Endodermal cell (in vitro differentiated cells): ENCODE results near the gene ALDH8A1. TPM values are rescaled to one million over a fixed set of nuclear protein-coding genes. Genes with fewer than 3 reads are reported as not detected.

Experiments used
- DNase-seq: peaks from one replicate; pipeline ENCODE4 v3.0.0-alpha.2; 2017
- H3K27ac ChIP-seq: 2 replicates; pipeline ENCODE4 v1.5.1; 2013; ENCODE audit warnings: mild to moderate bottlenecking, low read depth, low read length, moderate library complexity
- H3K27me3 ChIP-seq: 2 replicates; pipeline ENCODE4 v1.6.1; 2013; ENCODE audit warnings: mild to moderate bottlenecking, low read length, moderate library complexity; ENCODE audit not compliant: insufficient read depth, control insufficient read depth, poor library complexity, severe bottlenecking
- H3K36me3 ChIP-seq: 2 replicates; pipeline ENCODE4 v1.7.0; 2013; ENCODE audit warnings: mild to moderate bottlenecking, low read length, moderate library complexity; ENCODE audit not compliant: control insufficient read depth, insufficient read depth
- H3K4me1 ChIP-seq: one replicate; pipeline ENCODE4 v1.7.0; 2013; ENCODE audit warnings: low read length; ENCODE audit not compliant: control insufficient read depth, insufficient read depth
- H3K4me3 ChIP-seq: 2 replicates; pipeline ENCODE4 v1.5.1; 2013; ENCODE audit warnings: mild to moderate bottlenecking, low read length, moderate library complexity
- H3K9ac ChIP-seq: 2 replicates; pipeline ENCODE4 v1.6.1; 2013; ENCODE audit warnings: mild to moderate bottlenecking, low read length, moderate library complexity; ENCODE audit not compliant: poor library complexity, severe bottlenecking; ENCODE audit errors: extremely low read depth
- H3K9me3 ChIP-seq: 2 replicates; pipeline ENCODE4 v1.6.1; 2013; ENCODE audit warnings: mild to moderate bottlenecking, low read length, moderate library complexity; ENCODE audit not compliant: control insufficient read depth
- H3K27ac Mint-ChIP-seq: 2 replicates; pipeline ENCODE4 v1.8.0; 2020; ENCODE audit warnings: mixed read lengths
- H3K27me3 Mint-ChIP-seq: 2 replicates; pipeline ENCODE4 v1.8.0; 2021; ENCODE audit warnings: mild to moderate bottlenecking, mixed read lengths; ENCODE audit not compliant: insufficient read depth
- H3K36me3 Mint-ChIP-seq: 2 replicates; pipeline ENCODE4 v1.8.0; 2020; ENCODE audit warnings: low read depth, mixed read lengths
- H3K4me1 Mint-ChIP-seq: 2 replicates; pipeline ENCODE4 v1.8.0; 2020; ENCODE audit warnings: mixed read lengths
- H3K4me3 Mint-ChIP-seq: 2 replicates; pipeline ENCODE4 v1.8.0; 2020; ENCODE audit warnings: mild to moderate bottlenecking, moderate library complexity, mixed read lengths
- H3K9me3 Mint-ChIP-seq: 2 replicates; pipeline ENCODE4 v1.8.0; 2020; ENCODE audit warnings: mild to moderate bottlenecking, mixed read lengths
- CTCF ChIP-seq: fragments of 200-600 bp; sonication (generic); conservative IDR thresholded peaks from 2 replicates; pipeline ENCODE4 v1.5.0; 2021; ENCODE audit warnings: antibody characterized with exemption, mild to moderate bottlenecking
- WGBS, 2 experiments: methylation state at CpG; one replicate each; pipeline versions ENCODE4 v1.1.5 to v1.1.7; 2013; ENCODE audit warnings: missing lambda C conversion rate in 2 of 2, mixed read lengths in 1 of 2; ENCODE audit not compliant: insufficient coverage in 1 of 2, insufficient read length in 1 of 2; 5-methylcytosine and 5-hydroxymethylcytosine counted together
- total RNA-seq, 2 donors: library from RNA; stranded (reverse); fragmentation: NEBNext Ultra II Directional in 1 of 2; extraction: Animal tissue kit (Norgen Biotek cat#: 25700) in 1 of 2; gene quantifications; 2 replicates in 1 of 2; 3 replicates in 1 of 2; pipeline ENCODE4 v1.2.1, GENCODE V29; 2021

Gene ALDH8A1
- total RNA-seq, 2 donors from 2014 or later: not detected

GRCh38 chr6:134982161-134982560 lies 32.3 kb upstream of the ALDH8A1 start:
- H3K9ac ChIP-seq: no peak overlapping the region
- 96 to 98% methylated on average over 2 to 3 of the region's 3 CpGs for WGBS, 2 experiments
- H3K36me3 Mint-ChIP-seq: peaks cover 30% of the 10 kb centered on the region
- H3K4me3 ChIP-seq: no peak overlapping the region
- H3K4me1 Mint-ChIP-seq: peaks cover 4% of the 10 kb centered on the region
- no peak overlapping the region for H3K4me3 Mint-ChIP-seq
- H3K27me3 Mint-ChIP-seq: no peaks in the 10 kb centered on the region
- no peak overlapping the region for H3K27ac ChIP-seq
- DNase-seq: no peak
- H3K9me3 Mint-ChIP-seq: no peaks in the 10 kb centered on the region
- H3K9me3 ChIP-seq: no peaks in the 10 kb centered on the region
- H3K27me3 ChIP-seq: no peaks in the 10 kb centered on the region
- no peak for TF ChIP-seq CTCF
- H3K27ac Mint-ChIP-seq: no peak overlapping the region
- H3K4me1 ChIP-seq: no peaks in the 10 kb centered on the region
- peaks cover 70% of the 10 kb centered on the region for H3K36me3 ChIP-seq

GRCh38 chr6:134980846-134981245 lies 30.9 kb upstream of the ALDH8A1 start:
- 70% methylated on average over 1 of the region's 1 CpG; no CpG with 5 or more reads in 1 of the 2 experiments for WGBS, 2 experiments
- no peaks in the 10 kb centered on the region for H3K9me3 ChIP-seq
- H3K9me3 Mint-ChIP-seq: no peaks in the 10 kb centered on the region
- no peak overlapping the region for H3K4me3 ChIP-seq
- H3K27ac ChIP-seq: no peak overlapping the region
- TF ChIP-seq CTCF: no peak
- H3K4me1 Mint-ChIP-seq: peaks cover 4% of the 10 kb centered on the region
- peaks cover 39% of the 10 kb centered on the region for H3K36me3 Mint-ChIP-seq
- no peak overlapping the region for H3K9ac ChIP-seq
- peak overlapping the region; percentile 27 for H3K27ac Mint-ChIP-seq
- peaks cover 65% of the 10 kb centered on the region for H3K36me3 ChIP-seq
- H3K4me1 ChIP-seq: no peaks in the 10 kb centered on the region
- DNase-seq: no peak
- H3K27me3 ChIP-seq: no peaks in the 10 kb centered on the region
- no peaks in the 10 kb centered on the region for H3K27me3 Mint-ChIP-seq
- no peak overlapping the region for H3K4me3 Mint-ChIP-seq

GRCh38 chr6:134979142-134979541 lies 29.2 kb upstream of the ALDH8A1 start:
- Histone ChIP-seq H3K9me3 (no peaks in the 10 kb centered on the region), H3K9ac (no peak overlapping the region), H3K36me3 (peaks cover 48% of the 10 kb centered on the region), H3K4me3 (no peak overlapping the region), H3K27ac (no peak overlapping the region), H3K4me1 (peaks cover 4% of the 10 kb centered on the region), H3K27me3 (no peaks in the 10 kb centered on the region)
- WGBS, 2 experiments: 95 to 100% methylated on average over 3 to 6 of the region's 6 CpGs
- no peak for DNase-seq
- peaks cover 49% of the 10 kb centered on the region for H3K36me3 Mint-ChIP-seq
- peaks cover 5% of the 10 kb centered on the region for H3K9me3 Mint-ChIP-seq
- H3K4me1 Mint-ChIP-seq: peaks cover 12% of the 10 kb centered on the region
- no peak for TF ChIP-seq CTCF
- H3K27ac Mint-ChIP-seq: no peak overlapping the region
- H3K4me3 Mint-ChIP-seq: no peak overlapping the region
- H3K27me3 Mint-ChIP-seq: no peaks in the 10 kb centered on the region
